A549 (cell line): ENCODE results near the gene SATB2. TPM values are rescaled to one million over a fixed set of nuclear protein-coding genes. Genes with fewer than 3 reads are reported as not detected.

Experiments
- ATAC-seq, 2 experiments: fragments of 200-7000 bp in 1 of 2; fragments of >200 bp in 1 of 2; cut with Nextera tagmentation in 1 of 2; cut with Tn5 transposase in 1 of 2; 3 replicates each; pipeline versions ENCODE4 v1.8.0 to v1.9.1; 2018 to 2020; ENCODE audit warnings: mild to moderate bottlenecking in 1 of 2, moderate library complexity in 1 of 2
- CTCF ChIA-PET: fragments of 300-600 bp; sonication (Branson Sonifier 250); formaldehyde crosslinking; extraction: SDS; loops from one replicate; lab custom pipeline; 2021; ENCODE audit warnings: antibody characterized with exemption, inconsistent platforms; lab: Yijun Ruan, JAX
- POLR2A ChIA-PET: fragments of 350-600 bp; formaldehyde crosslinking; extraction: SDS; loops from one replicate; lab custom pipeline; 2021; ENCODE audit warnings: antibody characterized with exemption, inconsistent platforms; lab: Yijun Ruan, JAX
- DNase-seq, 2 experiments: peaks; one replicate each; pipeline versions ENCODE4 v3.0.0 to v3.0.0-alpha.2; 2011 to 2016; ENCODE audit warnings: low read depth in 1 of 2, low spot score in 1 of 2
- FAIRE-seq: peaks from 2 replicates; lab custom pipeline; 2011; peaks lifted over from hg19 to GRCh38; lab: Jason Lieb, UNC
- H3K27ac ChIP-seq, 2 experiments: fragments of >200 bp; sonication (Bioruptor Twin); formaldehyde crosslinking; 3 replicates each; pipeline ENCODE4 v1.5.1; 2016 to 2017
- H3K4me1 ChIP-seq: fragments of >200 bp; sonication (Bioruptor Twin); formaldehyde crosslinking; 3 replicates; pipeline ENCODE4 v1.6.1; 2016
- H3K4me2 ChIP-seq: fragments of >200 bp; sonication (Bioruptor Twin); formaldehyde crosslinking; 3 replicates; pipeline ENCODE4 v1.6.1; 2016
- H3K4me3 ChIP-seq: fragments of >200 bp; sonication (Bioruptor Twin); formaldehyde crosslinking; 3 replicates; pipeline ENCODE4 v1.5.1; 2016
- H3K9me3 ChIP-seq: fragments of >200 bp; sonication (Bioruptor Twin); formaldehyde crosslinking; 3 replicates; pipeline ENCODE4 v1.6.1; 2016
- ATOH8 ChIP-seq: fragments of 250-450 bp; sonication (Bioruptor Pico); IDR thresholded peaks from 2 replicates; pipeline ENCODE4 v1.5.0; 2020; ENCODE audit warnings: low read depth, mild to moderate bottlenecking, moderate library complexity
- BHLHE40 ChIP-seq: IDR thresholded peaks from 2 replicates; pipeline ENCODE4 v1.6.1; 2012; ENCODE audit warnings: low read depth, low read length, inconsistent platforms
- CBX8 ChIP-seq: fragments of 200-600 bp; sonication (generic); IDR thresholded peaks from 2 replicates; pipeline ENCODE4 v1.6.1; 2016
- CHD2 ChIP-seq: fragments of 150-350 bp; IDR thresholded peaks from 2 replicates; pipeline ENCODE4 v1.6.1; 2014; ENCODE audit warnings: low read length; ENCODE audit not compliant: partially characterized antibody
- CHD4 ChIP-seq: fragments of 200-600 bp; sonication (generic); IDR thresholded peaks from 2 replicates; pipeline ENCODE4 v1.6.1; 2016; ENCODE audit warnings: antibody characterized with exemption, mild to moderate bottlenecking, borderline replicate concordance
- EHF ChIP-seq: fragments of 250-450 bp; sonication (Bioruptor Pico); IDR thresholded peaks from 2 replicates; pipeline ENCODE4 v1.5.0; 2020; ENCODE audit warnings: mild to moderate bottlenecking
- EP300 ChIP-seq, 2 experiments: fragments of >200 bp; sonication (Bioruptor Twin); formaldehyde crosslinking; IDR thresholded peaks; 2 replicates in 1 of 2; 3 replicates in 1 of 2; pipeline ENCODE4 v1.6.1; 2016 to 2017
- FOSL2 ChIP-seq, 2 experiments: fragments of 450-650 bp in 1 of 2; fragments of >200 bp in 1 of 2; sonication (Bioruptor Twin) in 1 of 2; formaldehyde crosslinking; IDR thresholded peaks; 2 replicates each; pipeline versions ENCODE4 v1.5.0 to v1.6.1; 2016 to 2020; ENCODE audit warnings: mild to moderate bottlenecking in 1 of 2, moderate library complexity in 1 of 2
- GATA3 ChIP-seq: IDR thresholded peaks from 2 replicates; pipeline ENCODE4 v1.6.1; 2012; ENCODE audit warnings: borderline replicate concordance
- HDAC2 ChIP-seq: fragments of 200-600 bp; sonication (generic); IDR thresholded peaks from 2 replicates; pipeline ENCODE4 v1.6.1; 2016
- HES2 ChIP-seq: fragments of >200 bp; sonication (Bioruptor Twin); formaldehyde crosslinking; IDR thresholded peaks from 2 replicates; pipeline ENCODE4 v1.6.1; 2016
- HEYL ChIP-seq: fragments of 250-450 bp; sonication (Bioruptor Pico); IDR thresholded peaks from 2 replicates; pipeline ENCODE4 v1.8.0; 2021; ENCODE audit warnings: mild to moderate bottlenecking, moderate library complexity
- HMGXB4 ChIP-seq: fragments of 250-450 bp; sonication (Bioruptor Pico); IDR thresholded peaks from 2 replicates; pipeline ENCODE4 v1.5.0; 2021; ENCODE audit warnings: mild to moderate bottlenecking, moderate library complexity, borderline replicate concordance
- HOXA7 ChIP-seq: fragments of 250-450 bp; sonication (Bioruptor Pico); IDR thresholded peaks from 2 replicates; pipeline ENCODE4 v1.5.0; 2020; ENCODE audit warnings: mild to moderate bottlenecking, moderate library complexity
- HOXB13 ChIP-seq: fragments of 250-450 bp; sonication (Bioruptor Pico); IDR thresholded peaks from 2 replicates; pipeline ENCODE4 v1.5.0; 2020; ENCODE audit warnings: low read depth, mild to moderate bottlenecking, moderate library complexity
- HOXB5 ChIP-seq: fragments of 250-450 bp; sonication (Bioruptor Pico); IDR thresholded peaks from 2 replicates; pipeline ENCODE4 v1.5.0; 2020; ENCODE audit warnings: mild to moderate bottlenecking, moderate library complexity
- JUNB ChIP-seq: fragments of >200 bp; sonication (Bioruptor Twin); formaldehyde crosslinking; IDR thresholded peaks from 2 replicates; pipeline ENCODE4 v1.6.1; 2016
- KDM1A ChIP-seq: fragments of 200-600 bp; sonication (generic); IDR thresholded peaks from 2 replicates; pipeline ENCODE4 v1.6.1; 2016; ENCODE audit warnings: low read depth, mild to moderate bottlenecking
- MAFK ChIP-seq: fragments of 450-650 bp; IDR thresholded peaks from 2 replicates; pipeline ENCODE4 v1.6.1; 2014; ENCODE audit not compliant: partially characterized antibody
- MAZ ChIP-seq: fragments of 150-350 bp; IDR thresholded peaks from 2 replicates; pipeline ENCODE4 v1.6.1; 2014; ENCODE audit warnings: antibody characterized with exemption, low read depth, low read length, borderline replicate concordance
- MYC ChIP-seq: IDR thresholded peaks from 2 replicates; pipeline ENCODE4 v1.6.1; 2012; ENCODE audit warnings: mild to moderate bottlenecking, inconsistent platforms, low read length, improper control_type of control experiment, borderline replicate concordance
- PHF8 ChIP-seq: fragments of 200-600 bp; sonication (generic); IDR thresholded peaks from 2 replicates; pipeline ENCODE4 v1.6.1; 2016; ENCODE audit warnings: low read depth, mild to moderate bottlenecking, antibody characterized with exemption, moderate library complexity, borderline replicate concordance
- POLR2AphosphoS2 ChIP-seq: conservative IDR thresholded peaks from 2 replicates; pipeline ENCODE4 v1.6.1; 2012; ENCODE audit warnings: low read length, improper control_type of control experiment, inconsistent platforms
- RARB ChIP-seq: fragments of 250-450 bp; sonication (Bioruptor Pico); IDR thresholded peaks from 2 replicates; pipeline ENCODE4 v1.8.0; 2021; ENCODE audit warnings: mild to moderate bottlenecking, moderate library complexity
- RFX5 ChIP-seq: fragments of 450-650 bp; IDR thresholded peaks from 2 replicates; pipeline ENCODE4 v1.7.1; 2014; ENCODE audit warnings: antibody characterized with exemption, mild to moderate bottlenecking, moderate library complexity
- SMC3 ChIP-seq: fragments of >200 bp; sonication (Bioruptor Twin); formaldehyde crosslinking; IDR thresholded peaks from 3 replicates; pipeline ENCODE4 v1.6.1; 2018; ENCODE audit warnings: inconsistent platforms
- SREBF2 ChIP-seq: fragments of 450-650 bp; IDR thresholded peaks from 2 replicates; pipeline ENCODE4 v1.6.1; 2014; ENCODE audit warnings: mild to moderate bottlenecking, moderate library complexity
- TFCP2L1 ChIP-seq: fragments of 250-450 bp; sonication (Bioruptor Pico); IDR thresholded peaks from 2 replicates; pipeline ENCODE4 v1.5.0; 2021; ENCODE audit warnings: mild to moderate bottlenecking
- ZC3H11A ChIP-seq: fragments of 450-650 bp; IDR thresholded peaks from 2 replicates; pipeline ENCODE4 v1.6.1; 2014; ENCODE audit warnings: antibody characterized with exemption, mild to moderate bottlenecking
- ZFP36 ChIP-seq: fragments of 450-650 bp; IDR thresholded peaks from 2 replicates; pipeline ENCODE4 v1.6.1; 2014; ENCODE audit warnings: borderline replicate concordance; ENCODE audit not compliant: partially characterized antibody
- ZNF302 ChIP-seq: fragments of 250-450 bp; sonication (Bioruptor Pico); IDR thresholded peaks from 2 replicates; pipeline ENCODE4 v1.9.0; 2021; ENCODE audit warnings: inconsistent platforms, mild to moderate bottlenecking, moderate library complexity
- ZSCAN20 ChIP-seq: fragments of 250-450 bp; sonication (Bioruptor Pico); IDR thresholded peaks from 2 replicates; pipeline ENCODE4 v1.8.0; 2022; ENCODE audit warnings: mild to moderate bottlenecking, moderate library complexity
- WGBS: methylation state at CpG from one replicate; pipeline ENCODE4 v1.1.6; 2017; ENCODE audit errors: missing lambda C conversion rate; 5-methylcytosine and 5-hydroxymethylcytosine counted together
- polyA plus RNA-seq, 4 experiments: library from polyadenylated mRNA; depleted of rRNA in 3 of 4; stranded (reverse); fragments of >200 nt; fragmentation: RNase III in 1 of 4; extraction: RNeasy Plus Mini Kit Qiagen cat#74134 plus additional on column Dnase treatment in 1 of 4; gene quantifications; 2 replicates in 3 of 4; 3 replicates in 1 of 4; pipeline ENCODE4 v1.2.3, GENCODE V29; 2011 to 2017
- TF ChIP-seq, protein P1 (sequence below): IDR thresholded peaks from 2 replicates; pipeline ENCODE4 v1.6.1; 2012

Gene SATB2
- polyA plus RNA-seq, 2 of the 4 experiments (the other 2 are of a cell fraction): 1.9 to 3.4 TPM

DNA sequence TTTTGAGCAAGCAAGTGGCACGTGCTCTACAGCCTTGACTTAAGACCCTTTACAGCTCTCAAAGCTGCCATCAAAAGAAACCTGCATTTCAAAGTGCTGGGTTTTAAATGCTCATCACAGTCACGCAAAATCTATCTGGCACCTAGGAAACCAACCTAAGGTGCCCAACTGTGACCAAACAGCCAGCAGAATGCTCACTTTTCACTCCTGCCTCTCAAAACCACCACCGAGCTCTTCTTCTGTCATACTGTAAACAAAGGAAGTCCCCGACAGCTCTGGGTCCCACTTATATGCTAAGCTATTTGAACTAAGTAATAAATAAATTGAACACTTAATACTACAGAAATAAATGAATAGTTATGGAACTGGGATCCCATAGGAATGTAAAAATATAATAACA lies 33.6 kb downstream of the SATB2 start:
- 91% methylated on average over 4 of the region's 4 CpGs for WGBS
- H3K27ac ChIP-seq: no peak overlapping the region
- no peak overlapping the region for H3K4me3 ChIP-seq
- no peaks in the 10 kb centered on the region for H3K9me3 ChIP-seq
- ChIA-PET CTCF (no interaction called here), POLR2A (no interaction called here)
- ATAC-seq: no peak
- no peak for FAIRE-seq
- DNase-seq: no peak
- H3K4me2 ChIP-seq: no peak overlapping the region
- no peaks in the 10 kb centered on the region for H3K4me1 ChIP-seq
- no peak for TF ChIP-seq SREBF2
- TF ChIP-seq HDAC2: no peak
- no peak for TF ChIP-seq BHLHE40
- TF ChIP-seq MAFK: no peak
- no peak for TF ChIP-seq HES2
- TF ChIP-seq KDM1A: no peak
- TF ChIP-seq MAZ: no peak
- TF ChIP-seq EP300 (IDR thresholded peaks at IDR 0.05): no peak
- TF ChIP-seq PHF8: no peak
- no peak for TF ChIP-seq ATOH8 (CRISPR knock-in tag)
- no peak for TF ChIP-seq SMC3
- TF ChIP-seq ZC3H11A: no peak

DNA sequence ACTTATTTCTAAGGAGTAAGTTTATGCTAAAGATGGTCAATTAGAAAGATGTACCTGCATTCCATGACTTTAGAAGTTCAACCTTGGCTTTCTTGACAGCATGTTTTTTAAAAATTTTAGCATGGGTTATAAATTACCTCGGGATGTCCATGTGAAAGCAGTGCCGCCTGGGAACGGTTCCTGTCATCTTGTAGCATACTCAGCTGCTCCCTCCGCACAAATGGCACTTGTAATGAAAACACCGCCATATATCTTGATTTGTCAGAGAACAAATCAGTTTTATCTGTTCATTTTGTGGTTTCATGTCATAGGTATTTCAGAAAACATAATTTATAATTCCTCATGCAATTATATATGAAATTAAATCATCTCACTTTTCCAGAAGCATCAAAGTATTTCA lies 38.3 kb downstream of the SATB2 start:
- CTCF ChIA-PET: no interaction called here
- FAIRE-seq (no peak), ATAC-seq (no peak)

DNA sequence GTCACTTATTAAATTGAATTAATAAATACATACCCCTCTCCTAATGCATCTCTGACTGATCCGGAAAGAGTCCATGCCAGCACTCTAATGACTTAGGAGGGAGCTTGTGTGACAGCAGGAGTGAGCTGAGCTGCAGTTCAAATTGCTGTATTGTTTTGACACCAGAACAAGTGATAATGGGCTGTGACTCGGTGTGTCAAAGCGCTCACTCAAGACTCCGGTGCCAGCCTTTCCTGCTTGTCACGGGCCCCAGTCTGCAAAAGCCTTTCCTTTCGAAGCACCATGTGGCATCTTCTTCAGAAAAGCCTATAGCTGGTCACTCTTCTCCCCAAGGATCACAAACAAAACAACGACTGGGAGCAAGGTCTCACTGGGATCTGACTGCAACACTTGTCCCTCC lies 43.3 kb downstream of the SATB2 start:
- Histone ChIP-seq H3K9me3 (no peaks in the 10 kb centered on the region), H3K4me3 (no peak overlapping the region), H3K4me2 (no peak overlapping the region), H3K4me1 (no peaks in the 10 kb centered on the region), H3K27ac (no peak overlapping the region)
- ChIA-PET POLR2A (no interaction called here), CTCF (no interaction called here)
- 80% methylated on average over 7 of the region's 7 CpGs for WGBS
- FAIRE-seq (no peak), ATAC-seq (no peak), DNase-seq (no peak)
- no peak for TF ChIP-seq FOSL2 (IDR thresholded peaks at IDR 0.05)
- no peak for TF ChIP-seq FOSL2 (CRISPR knock-in tag; IDR thresholded peaks at IDR 0.05)
- TF ChIP-seq, protein P1, sequence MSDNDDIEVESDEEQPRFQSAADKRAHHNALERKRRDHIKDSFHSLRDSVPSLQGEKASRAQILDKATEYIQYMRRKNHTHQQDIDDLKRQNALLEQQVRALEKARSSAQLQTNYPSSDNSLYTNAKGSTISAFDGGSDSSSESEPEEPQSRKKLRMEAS: no peak
- no peak for TF ChIP-seq CHD4
- TF ChIP-seq ZNF302 (CRISPR knock-in tag): no peak
- TF ChIP-seq HOXA7 (CRISPR knock-in tag): no peak
- TF ChIP-seq RARB (CRISPR knock-in tag): no peak
- TF ChIP-seq JUNB: no peak
- no peak for TF ChIP-seq CBX8
- TF ChIP-seq MAFK: no peak
- no peak for TF ChIP-seq ZFP36
- no peak for TF ChIP-seq GATA3
- TF ChIP-seq TFCP2L1 (CRISPR knock-in tag): no peak
- TF ChIP-seq ZSCAN20 (CRISPR knock-in tag): no peak
- no peak for TF ChIP-seq EHF (CRISPR knock-in tag)
- no peak for TF ChIP-seq HOXB5
- TF ChIP-seq HOXB13 (CRISPR knock-in tag): no peak
- no peak for TF ChIP-seq PHF8
- TF ChIP-seq CHD2: no peak
- no peak for TF ChIP-seq HEYL

More for the DNA sequence above, 38.3 kb downstream of the SATB2 start:
- 93% methylated on average over 5 of the region's 5 CpGs for whole genome bisulfite sequencing
- Histone ChIP-seq H3K27ac (no peak overlapping the region), H3K4me2 (no peak overlapping the region), H3K4me3 (no peak overlapping the region), H3K9me3 (no peaks in the 10 kb centered on the region), H3K4me1 (no peaks in the 10 kb centered on the region)
- no peak for DNase-seq
- POLR2A ChIA-PET: no interaction called here
- TF ChIP-seq POLR2AphosphoS2 (no peak), HMGXB4 (CRISPR knock-in tag) (no peak), HEYL (no peak), RFX5 (no peak), HES2 (no peak), MYC (no peak)
